Measurements from ENCODE around the gene SEPTIN3.

- TF ChIP-seq, protein P1, sequence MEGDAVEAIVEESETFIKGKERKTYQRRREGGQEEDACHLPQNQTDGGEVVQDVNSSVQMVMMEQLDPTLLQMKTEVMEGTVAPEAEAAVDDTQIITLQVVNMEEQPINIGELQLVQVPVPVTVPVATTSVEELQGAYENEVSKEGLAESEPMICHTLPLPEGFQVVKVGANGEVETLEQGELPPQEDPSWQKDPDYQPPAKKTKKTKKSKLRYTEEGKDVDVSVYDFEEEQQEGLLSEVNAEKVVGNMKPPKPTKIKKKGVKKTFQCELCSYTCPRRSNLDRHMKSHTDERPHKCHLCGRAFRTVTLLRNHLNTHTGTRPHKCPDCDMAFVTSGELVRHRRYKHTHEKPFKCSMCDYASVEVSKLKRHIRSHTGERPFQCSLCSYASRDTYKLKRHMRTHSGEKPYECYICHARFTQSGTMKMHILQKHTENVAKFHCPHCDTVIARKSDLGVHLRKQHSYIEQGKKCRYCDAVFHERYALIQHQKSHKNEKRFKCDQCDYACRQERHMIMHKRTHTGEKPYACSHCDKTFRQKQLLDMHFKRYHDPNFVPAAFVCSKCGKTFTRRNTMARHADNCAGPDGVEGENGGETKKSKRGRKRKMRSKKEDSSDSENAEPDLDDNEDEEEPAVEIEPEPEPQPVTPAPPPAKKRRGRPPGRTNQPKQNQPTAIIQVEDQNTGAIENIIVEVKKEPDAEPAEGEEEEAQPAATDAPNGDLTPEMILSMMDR (conservative IDR thresholded peaks at IDR 0.05; ENCODE audit: low read depth, low read length) = no peak
- TF ChIP-seq EZH2 (IDR thresholded peaks at IDR 0.05; ENCODE audit: borderline replicate concordance, low read depth, low read length, poor library complexity, severe bottlenecking) = no peak
Measured at GRCh38 chr22:41971431-41971830, 2.2 kb downstream of the SEPTIN3 start.

Measured in A673 (cell line).